SH-SY5Y (cell line): ENCODE data around the gene OLAH.

ENCODE experiments used
- GATA2 ChIP-seq: IDR thresholded peaks from 2 replicates; pipeline ENCODE4 v1.6.1; 2011; ENCODE audit warnings: mild to moderate bottlenecking, low read depth, low read length
- GATA3 ChIP-seq: IDR thresholded peaks from 2 replicates; pipeline ENCODE4 v1.6.1; 2011; ENCODE audit warnings: low read depth, mild to moderate bottlenecking, low read length, moderate library complexity

- no peak for TF ChIP-seq GATA2
- no peak for TF ChIP-seq GATA3
Measured at GRCh38 chr10:15045380-15045779, 1.6 kb downstream of the OLAH start.
